Left lung (tissue), 10 donors: ENCODE data around the gene FUNDC1. TPM values are rescaled to one million over a fixed set of nuclear protein-coding genes. Genes with fewer than 3 reads are reported as not detected.
A peak's percentile ranks its signal among the peaks of the same experiment; 100 is the strongest.

ENCODE experiments used
- ATAC-seq: fragments of 200-7000 bp; cut with Tn5 transposase; one replicate; pipeline ENCODE4 v1.9.1; 2020; ENCODE audit warnings: moderate library complexity
- DNase-seq, 4 donors: peaks; one replicate each; pipeline ENCODE4 v3.0.0-alpha.2; 2013 to 2020
- H3K27ac ChIP-seq, 2 donors: fragments of 200-600 bp; sonication (generic) in 1 of 2; one replicate each; pipeline versions ENCODE4 v1.5.0 to v1.8.0; 2020 to 2021
- H3K27me3 ChIP-seq, 2 donors: fragments of 200-600 bp; sonication (generic) in 1 of 2; one replicate each; pipeline versions ENCODE4 v1.5.0 to v1.8.0; 2020 to 2021
- H3K36me3 ChIP-seq, 2 donors: fragments of 200-600 bp; sonication (generic) in 1 of 2; one replicate each; pipeline versions ENCODE4 v1.5.0 to v1.8.0; 2020 to 2021
- H3K4me1 ChIP-seq, 2 donors: fragments of 200-600 bp; one replicate each; pipeline ENCODE4 v1.8.0; 2021
- H3K4me3 ChIP-seq, 2 donors: fragments of 200-600 bp; sonication (generic) in 1 of 2; one replicate each; pipeline versions ENCODE4 v1.5.0 to v1.8.0; 2020 to 2021; ENCODE audit warnings: mild to moderate bottlenecking in 1 of 2
- H3K9me3 ChIP-seq, 2 donors: fragments of 200-600 bp; sonication (generic) in 1 of 2; one replicate each; pipeline versions ENCODE4 v1.5.0 to v1.8.0; 2020 to 2021
- CTCF ChIP-seq, 2 donors: fragments of 200-600 bp; sonication (generic) in 1 of 2; IDR thresholded peaks; one replicate each; pipeline versions ENCODE4 v1.5.0 to v1.8.0; 2021; ENCODE audit warnings: antibody characterized with exemption in 2 of 2
- intact Hi-C, 2 donors: fragments of 100-400 bp; cut with DNase I; formaldehyde crosslinking; loops; one replicate each; pipeline versions ENCODE4 v1.11.2 to v1.14.2; 2022
- polyA plus RNA-seq, 6 donors: library from polyadenylated mRNA; unstranded; fragments of 120-200 nt; gene quantifications; one replicate each; pipeline ENCODE4 v1.2.1, GENCODE V29; 2013; ENCODE audit not compliant: insufficient read length in 6 of 6
- total RNA-seq, 2 donors: library from RNA; stranded (reverse); fragmentation: NEBNext Ultra II Directional; extraction: Animal tissue kit (Norgen Biotek cat#: 25700); gene quantifications; one replicate each; pipeline ENCODE4 v1.2.1, GENCODE V29; 2021
- donor health status: DM: no; HTN: yes; CAD: no.
- donor health status: DM: no; HTN: no; CAD: no.

The FUNDC1 gene
- total and polyA plus RNA-seq, 8 donors: 10.3 to 27.9 (median 23.8) TPM

DNA sequence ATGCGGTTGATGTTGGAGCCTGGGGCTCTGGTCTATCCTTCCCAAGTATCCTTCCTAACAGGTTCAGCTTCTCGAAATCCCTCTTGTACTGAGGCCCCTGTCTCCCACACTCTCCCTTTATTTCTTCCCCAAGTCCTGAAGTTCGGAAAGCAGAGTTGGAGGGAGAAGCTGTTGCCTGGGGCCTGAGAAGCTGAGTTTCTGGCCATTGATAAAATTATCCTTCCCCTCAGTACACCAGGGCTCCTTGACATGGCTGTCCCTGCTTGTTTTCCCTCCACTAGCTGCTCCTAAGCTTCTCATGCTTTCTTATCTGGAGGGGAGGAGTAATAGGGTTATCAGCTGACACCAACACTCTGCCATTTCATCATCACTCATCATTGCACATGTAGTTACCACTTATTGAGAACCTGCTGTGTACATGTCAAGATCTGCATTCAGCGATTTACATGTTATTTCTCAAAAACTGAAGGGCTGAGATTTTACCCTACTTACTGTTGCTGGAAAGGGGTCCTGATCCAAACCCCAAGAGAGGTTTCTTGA is 58.0 kb downstream of the FUNDC1 start:
- Histone ChIP-seq H3K4me3 (no peak overlapping the region), H3K9me3 (no peaks in the 10 kb centered on the region), H3K4me1 (no peaks in the 10 kb centered on the region), H3K36me3 (no peaks in the 10 kb centered on the region), H3K27ac (no peak overlapping the region), H3K27me3 (no peaks in the 10 kb centered on the region)
- no peak for DNase-seq
- ATAC-seq: no peak
- TF ChIP-seq CTCF (IDR thresholded peaks at IDR 0.05): no peak
- intact Hi-C loops: no loop called here

DNA sequence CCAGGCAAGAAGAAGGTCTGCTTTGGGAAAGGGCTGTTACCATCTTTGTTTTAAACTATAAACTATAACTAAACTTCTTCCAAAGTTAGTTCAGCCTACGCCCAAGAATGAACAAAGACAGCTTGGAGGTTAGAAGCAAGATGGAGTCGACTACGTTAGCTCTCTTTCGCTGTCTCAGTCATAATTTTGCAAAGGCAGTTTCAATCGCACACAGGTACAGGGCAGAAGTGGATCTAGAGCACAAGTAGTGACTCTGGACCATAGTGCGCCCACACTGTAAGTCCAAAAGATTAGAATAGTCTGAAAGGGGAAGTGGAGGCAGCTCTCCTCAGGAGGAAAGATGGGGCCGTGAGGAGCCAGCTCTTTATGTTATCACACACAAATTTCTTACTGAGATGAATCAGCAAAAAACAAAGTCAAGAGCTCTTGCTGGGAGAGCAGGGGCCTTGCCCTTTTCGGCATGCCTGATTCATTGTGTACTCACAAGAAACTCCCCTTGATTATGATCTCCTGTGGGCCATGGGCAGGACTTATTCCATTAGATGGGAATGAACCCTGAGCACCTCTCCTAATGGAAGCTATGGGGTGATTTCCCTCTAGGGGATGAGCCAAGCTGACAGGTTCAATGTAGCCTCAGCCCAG is 58.6 kb downstream of the FUNDC1 start:
- Histone ChIP-seq H3K27me3 (no peaks in the 10 kb centered on the region), H3K4me1 (no peaks in the 10 kb centered on the region), H3K4me3 (no peak overlapping the region), H3K36me3 (no peaks in the 10 kb centered on the region), H3K27ac (no peak overlapping the region), H3K9me3 (no peaks in the 10 kb centered on the region)
- intact Hi-C loops: no loop called here
- no peak for TF ChIP-seq CTCF (IDR thresholded peaks at IDR 0.05)
- no peak for DNase-seq
- ATAC-seq: peak; percentile 23

DNA sequence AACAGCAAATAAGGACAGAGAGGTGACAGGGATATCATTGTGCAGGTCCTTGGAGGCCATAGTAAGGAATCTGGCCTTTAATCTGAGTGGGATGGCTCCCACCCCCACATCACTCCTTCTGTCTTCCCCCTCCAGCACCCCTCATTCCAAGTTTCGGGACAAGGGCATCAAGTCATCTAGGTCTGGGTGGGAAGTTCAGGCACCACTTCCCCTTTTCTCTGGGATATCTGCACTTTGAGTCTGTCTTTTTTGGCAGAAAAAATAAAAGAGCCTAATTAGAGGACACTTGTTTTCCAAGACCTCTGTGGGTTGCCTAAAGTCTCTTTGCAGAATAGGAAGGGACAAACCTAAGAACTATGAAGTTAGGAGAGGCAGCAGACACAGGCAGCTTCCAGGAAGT is 60.1 kb downstream of the FUNDC1 start:
- TF ChIP-seq CTCF (IDR thresholded peaks at IDR 0.05): no peak
- Histone ChIP-seq H3K36me3 (no peaks in the 10 kb centered on the region), H3K4me1 (no peaks in the 10 kb centered on the region), H3K27ac (no peak overlapping the region), H3K9me3 (no peaks in the 10 kb centered on the region), H3K4me3 (no peak overlapping the region), H3K27me3 (no peaks in the 10 kb centered on the region)
- no peak for DNase-seq
- no peak for ATAC-seq
- intact Hi-C loops: no loop called here

- intact Hi-C loops: no loop called here
- Histone ChIP-seq H3K9me3 (no peaks in the 10 kb centered on the region), H3K4me3 (no peak overlapping the region), H3K4me1 (no peaks in the 10 kb centered on the region), H3K27me3 (no peaks in the 10 kb centered on the region), H3K36me3 (no peaks in the 10 kb centered on the region), H3K27ac (no peak overlapping the region)
- ATAC-seq: no peak
- DNase-seq: no peak
- no peak for TF ChIP-seq CTCF (IDR thresholded peaks at IDR 0.05)
Measured at GRCh38 chrX:44480591-44480990, 62.1 kb downstream of the FUNDC1 start.

- H3K27me3 ChIP-seq: no peaks in the 10 kb centered on the region
- no peak overlapping the region for H3K4me3 ChIP-seq
- H3K9me3 ChIP-seq: no peaks in the 10 kb centered on the region
- no peak overlapping the region for H3K27ac ChIP-seq
- TF ChIP-seq CTCF (IDR thresholded peaks at IDR 0.05): no peak
- DNase-seq: no peak
- no peaks in the 10 kb centered on the region for H3K4me1 ChIP-seq
- ATAC-seq: no peak
- intact Hi-C loops: no loop called here
- no peaks in the 10 kb centered on the region for H3K36me3 ChIP-seq
Measured at GRCh38 chrX:44474410-44474809, 68.2 kb downstream of the FUNDC1 start.

Other genes with a start within 250 kb of the FUNDC1 start
- 1 to 10 TPM in 1 of 2 donors, under 1 TPM in 1; 0.85 to 1.6 TPM for gene EFHC2, start 199.2 kb downstream of the FUNDC1 start, total RNA-seq
- gene EFHC2, start 199.2 kb downstream of the FUNDC1 start, polyA plus RNA-seq: 1 to 10 TPM; 3.5 to 6.0 (median 4.7) TPM